ENCODE measurements around the gene PCDHA3. TPM values are rescaled to one million over a fixed set of nuclear protein-coding genes. Genes with fewer than 3 reads are reported as not detected.
"Not testable (repeated sequence)": the region's sequence is repeated elsewhere in the genome, so short reads cannot be mapped to it uniquely, and the experiment has no call there.

Gene PCDHA3
- total RNA-seq, 1 experiment from 2014 or later: not detected

DNA sequence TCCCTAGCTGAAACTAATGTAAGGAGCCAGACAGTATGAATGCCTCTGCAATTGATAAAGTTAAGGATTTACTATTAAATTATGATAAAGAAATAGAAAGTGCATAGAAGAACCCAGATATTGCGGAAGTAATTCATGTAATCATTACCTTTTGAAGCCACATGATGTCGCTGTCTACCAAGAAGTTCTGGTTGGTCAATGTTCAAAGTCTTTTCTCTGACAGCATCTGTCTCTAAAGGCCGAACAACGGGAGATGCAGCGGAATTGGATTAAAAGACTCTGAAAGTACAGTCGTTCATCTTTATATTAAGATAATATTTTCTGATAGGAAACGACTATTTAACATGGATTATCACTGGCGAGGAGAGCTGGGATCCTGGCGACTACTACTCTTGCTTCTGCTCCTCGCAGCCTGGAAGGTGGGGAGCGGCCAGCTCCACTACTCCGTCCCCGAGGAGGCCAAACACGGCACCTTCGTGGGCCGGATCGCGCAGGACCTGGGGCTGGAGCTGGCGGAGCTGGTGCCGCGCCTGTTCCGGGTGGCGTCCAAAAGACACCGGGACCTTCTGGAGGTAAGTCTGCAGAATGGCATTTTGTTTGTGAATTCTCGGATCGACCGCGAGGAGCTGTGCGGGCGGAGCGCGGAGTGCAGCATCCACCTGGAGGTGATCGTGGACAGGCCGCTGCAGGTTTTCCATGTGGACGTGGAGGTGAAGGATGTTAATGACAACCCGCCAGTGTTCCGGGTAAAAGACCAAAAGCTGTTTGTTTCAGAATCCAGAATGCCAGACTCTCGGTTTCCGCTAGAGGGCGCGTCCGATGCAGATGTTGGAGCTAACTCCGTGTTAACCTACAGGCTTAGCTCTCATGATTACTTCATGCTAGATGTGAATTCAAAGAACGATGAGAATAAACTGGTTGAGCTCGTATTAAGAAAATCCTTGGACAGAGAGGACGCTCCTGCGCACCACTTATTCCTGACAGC is 40.4 kb downstream of the PCDHA3 start, which contains the start of gene PCDHA8:
PCDHA8 (plus strand) TSS at position 210 of the 985 bp plus-strand sequence; CDS start at position 345, 135 bp downstream.
- TF ChIP-seq EZH2 (IDR thresholded peaks at IDR 0.05; ENCODE audit: low read depth): no peak
- TF ChIP-seq, protein P1, sequence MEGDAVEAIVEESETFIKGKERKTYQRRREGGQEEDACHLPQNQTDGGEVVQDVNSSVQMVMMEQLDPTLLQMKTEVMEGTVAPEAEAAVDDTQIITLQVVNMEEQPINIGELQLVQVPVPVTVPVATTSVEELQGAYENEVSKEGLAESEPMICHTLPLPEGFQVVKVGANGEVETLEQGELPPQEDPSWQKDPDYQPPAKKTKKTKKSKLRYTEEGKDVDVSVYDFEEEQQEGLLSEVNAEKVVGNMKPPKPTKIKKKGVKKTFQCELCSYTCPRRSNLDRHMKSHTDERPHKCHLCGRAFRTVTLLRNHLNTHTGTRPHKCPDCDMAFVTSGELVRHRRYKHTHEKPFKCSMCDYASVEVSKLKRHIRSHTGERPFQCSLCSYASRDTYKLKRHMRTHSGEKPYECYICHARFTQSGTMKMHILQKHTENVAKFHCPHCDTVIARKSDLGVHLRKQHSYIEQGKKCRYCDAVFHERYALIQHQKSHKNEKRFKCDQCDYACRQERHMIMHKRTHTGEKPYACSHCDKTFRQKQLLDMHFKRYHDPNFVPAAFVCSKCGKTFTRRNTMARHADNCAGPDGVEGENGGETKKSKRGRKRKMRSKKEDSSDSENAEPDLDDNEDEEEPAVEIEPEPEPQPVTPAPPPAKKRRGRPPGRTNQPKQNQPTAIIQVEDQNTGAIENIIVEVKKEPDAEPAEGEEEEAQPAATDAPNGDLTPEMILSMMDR (conservative IDR thresholded peaks at IDR 0.05): peak; percentile 43
- Histone ChIP-seq H3F3A (ENCODE audit: insufficient read depth, low read depth) (no peaks in the 10 kb centered on the region), H3K27ac (no peak within 1 kb of the TSS), H4K20me1 (ENCODE audit: insufficient read depth) (no peaks in the 10 kb centered on the region), H3K27me3 (ENCODE audit: insufficient read depth, low read depth) (no peaks in the 10 kb centered on the region), H3K9me3 (ENCODE audit: insufficient read depth, low read depth) (no peaks in the 10 kb centered on the region), H3K9me2 (ENCODE audit: insufficient read depth) (no peaks in the 10 kb centered on the region), H3K4me2 (no peak within 1 kb of the TSS), H3K36me3 (ENCODE audit: low read depth) (no peaks in the 10 kb centered on the region), H3K4me1 (replicated peaks; ENCODE audit: insufficient read depth) (no peaks in the 10 kb centered on the region), H3K79me2 (ENCODE audit: low read depth) (no peaks in the 10 kb centered on the region), H2AFZ (no peak within 1 kb of the TSS), H3K4me3 (no peak within 1 kb of the TSS)
- DNase-seq: peak in 1 of 2 experiments; percentile 13
- POLR2A ChIA-PET (ENCODE audit: unreplicated experiment): no interaction called here
- CTCF ChIA-PET: interaction anchor here (0.8 to 1.0 kb wide), 2 partner anchors 13 to 199 kb away, joined by 3 to 4 read pairs; partner anchors contain the start of gene PCDHA6
- intact Hi-C loops (cut with micrococcal nuclease; ENCODE audit: unreplicated experiment): loop anchor here (1.0 kb wide), 1 partner anchor 200 kb away; no protein-coding TSS in a partner anchor
- BruUV-seq (replicated peaks): no TSS peak

DNA sequence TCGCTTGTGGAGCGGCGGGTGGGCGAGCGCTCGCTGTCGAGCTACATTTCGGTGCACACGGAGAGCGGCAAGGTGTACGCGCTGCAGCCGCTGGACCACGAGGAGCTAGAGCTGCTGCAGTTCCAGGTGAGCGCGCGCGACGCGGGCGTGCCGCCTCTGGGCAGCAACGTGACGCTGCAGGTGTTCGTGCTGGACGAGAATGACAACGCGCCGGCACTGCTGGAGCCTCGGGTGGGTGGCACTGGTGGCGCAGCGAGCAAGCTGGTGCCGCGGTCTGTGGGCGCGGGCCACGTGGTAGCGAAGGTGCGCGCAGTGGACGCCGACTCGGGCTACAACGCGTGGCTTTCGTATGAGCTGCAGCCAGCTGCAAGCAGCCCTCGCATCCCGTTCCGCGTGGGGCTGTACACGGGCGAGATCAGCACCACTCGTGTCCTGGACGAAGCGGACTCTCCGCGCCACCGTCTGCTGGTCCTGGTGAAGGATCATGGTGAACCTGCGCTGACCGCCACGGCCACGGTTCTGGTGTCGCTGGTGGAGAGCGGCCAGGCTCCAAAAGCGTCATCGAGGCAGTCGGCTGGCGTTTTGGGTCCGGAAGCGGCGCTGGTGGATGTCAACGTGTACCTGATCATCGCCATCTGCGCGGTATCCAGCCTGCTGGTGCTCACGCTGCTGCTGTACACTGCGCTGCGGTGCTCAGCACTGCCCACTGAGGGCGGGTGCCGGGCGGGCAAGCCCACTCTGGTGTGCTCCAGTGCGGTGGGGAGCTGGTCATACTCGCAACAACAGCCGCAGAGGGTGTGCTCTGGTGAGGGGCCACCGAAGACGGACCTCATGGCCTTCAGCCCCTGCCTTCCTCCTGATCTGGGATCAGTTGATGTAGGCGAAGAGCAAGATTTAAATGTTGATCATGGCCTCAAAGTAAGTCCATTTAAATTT is 42.2 kb downstream of the PCDHA3 start:
- DNase-seq: no peak
- Histone ChIP-seq H3K79me2 (ENCODE audit: low read depth) (no peaks in the 10 kb centered on the region), H3K4me3 (no peak overlapping the region), H3F3A (ENCODE audit: insufficient read depth, low read depth) (no peaks in the 10 kb centered on the region), H2AFZ (no peak overlapping the region), H3K9me3 (ENCODE audit: insufficient read depth, low read depth) (no peaks in the 10 kb centered on the region; the same call in 1 of the 2 replicates), H3K9me2 (ENCODE audit: insufficient read depth) (no peaks in the 10 kb centered on the region), H3K27me3 (ENCODE audit: insufficient read depth, low read depth) (no peaks in the 10 kb centered on the region), H3K4me1 (replicated peaks; ENCODE audit: insufficient read depth) (no peaks in the 10 kb centered on the region), H3K4me2 (no peak overlapping the region), H3K27ac (no peak overlapping the region), H4K20me1 (ENCODE audit: insufficient read depth) (no peaks in the 10 kb centered on the region), H3K36me3 (ENCODE audit: low read depth) (no peaks in the 10 kb centered on the region)
- TF ChIP-seq, protein P1 (conservative IDR thresholded peaks at IDR 0.05): no peak
- TF ChIP-seq EZH2 (IDR thresholded peaks at IDR 0.05; ENCODE audit: low read depth): no peak
- CTCF ChIA-PET: no interaction called here
- intact Hi-C loops (cut with micrococcal nuclease; ENCODE audit: unreplicated experiment): no loop called here
- no TSS peak for BruUV-seq (replicated peaks)
- POLR2A ChIA-PET (ENCODE audit: unreplicated experiment): no interaction called here

DNA sequence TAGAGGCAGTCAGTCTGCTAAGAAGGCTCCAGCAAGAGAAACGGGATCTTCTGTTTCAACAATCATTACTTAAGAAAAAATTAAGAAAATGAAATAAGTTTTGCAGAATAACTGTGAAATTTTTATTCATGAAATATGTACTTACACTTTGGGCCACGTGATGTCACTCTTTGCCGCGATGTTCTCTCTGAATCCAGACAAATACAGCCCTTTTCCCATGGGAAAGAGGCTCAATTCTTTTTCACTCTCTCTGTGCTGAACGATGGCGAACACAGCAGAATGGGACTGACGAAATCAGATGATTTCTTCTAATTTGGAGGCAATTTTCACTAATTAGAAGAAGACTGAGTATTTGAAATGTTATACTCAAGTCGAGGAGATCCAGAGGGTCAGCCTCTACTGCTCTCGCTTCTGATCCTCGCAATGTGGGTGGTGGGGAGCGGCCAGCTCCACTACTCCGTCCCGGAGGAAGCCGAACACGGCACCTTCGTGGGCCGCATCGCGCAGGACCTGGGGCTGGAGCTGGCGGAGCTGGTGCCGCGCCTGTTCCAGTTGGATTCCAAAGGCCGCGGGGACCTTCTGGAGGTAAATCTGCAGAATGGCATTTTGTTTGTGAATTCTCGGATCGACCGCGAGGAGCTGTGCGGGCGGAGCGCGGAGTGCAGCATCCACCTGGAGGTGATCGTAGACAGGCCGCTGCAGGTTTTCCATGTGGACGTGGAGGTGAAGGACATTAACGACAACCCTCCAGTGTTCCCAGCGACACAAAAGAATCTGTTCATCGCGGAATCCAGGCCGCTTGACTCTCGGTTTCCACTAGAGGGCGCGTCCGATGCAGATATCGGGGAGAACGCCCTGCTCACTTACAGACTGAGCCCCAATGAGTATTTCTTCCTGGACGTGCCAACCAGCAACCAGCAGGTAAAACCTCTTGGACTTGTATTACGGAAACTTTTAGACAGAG is 47.6 kb downstream of the PCDHA3 start, which contains the start of gene PCDHA9:
PCDHA9 (plus strand) TSS at position 244 of the 964 bp plus-strand sequence; CDS start at position 358, 114 bp downstream.
- H3K9me2 ChIP-seq (ENCODE audit: insufficient read depth); POLR2A ChIA-PET (ENCODE audit: unreplicated experiment); H2AFZ ChIP-seq; H3F3A ChIP-seq (ENCODE audit: insufficient read depth, low read depth); H3K9me3 ChIP-seq (ENCODE audit: insufficient read depth, low read depth); H3K27ac ChIP-seq; H3K79me2 ChIP-seq (ENCODE audit: low read depth); H3K4me1 ChIP-seq (replicated peaks; ENCODE audit: insufficient read depth); H3K4me2 ChIP-seq; DNase-seq; H3K27me3 ChIP-seq (ENCODE audit: insufficient read depth, low read depth); intact Hi-C loops (cut with micrococcal nuclease; ENCODE audit: unreplicated experiment); H4K20me1 ChIP-seq (ENCODE audit: insufficient read depth); H3K4me3 ChIP-seq; H3K36me3 ChIP-seq (ENCODE audit: low read depth); BruUV-seq (replicated peaks): not testable (repeated sequence)
- CTCF ChIA-PET: interaction anchor here (0.5 kb wide), 1 partner anchor 490 kb away, joined by 7 read pairs; no protein-coding TSS in a partner anchor

DNA sequence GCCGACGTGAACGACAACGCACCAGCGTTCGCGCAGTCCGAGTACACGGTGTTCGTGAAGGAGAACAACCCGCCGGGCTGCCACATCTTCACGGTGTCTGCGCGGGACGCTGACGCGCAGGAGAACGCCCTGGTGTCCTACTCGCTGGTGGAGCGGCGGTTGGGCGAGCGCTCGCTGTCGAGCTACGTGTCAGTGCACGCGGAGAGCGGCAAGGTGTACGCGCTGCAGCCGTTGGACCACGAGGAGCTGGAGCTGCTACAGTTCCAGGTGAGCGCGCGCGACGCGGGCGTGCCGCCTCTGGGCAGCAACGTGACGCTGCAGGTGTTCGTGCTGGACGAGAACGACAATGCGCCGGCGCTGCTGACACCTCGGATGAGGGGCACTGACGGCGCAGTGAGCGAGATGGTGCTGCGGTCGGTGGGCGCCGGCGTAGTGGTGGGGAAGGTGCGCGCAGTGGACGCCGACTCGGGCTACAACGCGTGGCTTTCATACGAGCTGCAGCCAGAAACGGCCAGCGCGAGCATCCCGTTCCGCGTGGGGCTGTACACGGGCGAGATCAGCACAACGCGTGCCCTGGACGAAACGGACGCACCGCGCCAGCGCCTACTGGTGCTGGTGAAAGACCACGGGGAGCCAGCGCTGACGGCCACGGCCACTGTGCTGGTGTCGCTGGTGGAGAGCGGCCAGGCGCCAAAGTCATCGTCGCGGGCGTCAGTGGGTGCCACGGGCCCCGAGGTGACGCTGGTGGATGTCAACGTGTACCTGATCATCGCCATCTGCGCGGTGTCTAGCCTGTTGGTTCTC is 49.2 kb downstream of the PCDHA3 start:
- H3K9me3 ChIP-seq (ENCODE audit: insufficient read depth, low read depth); H3K27me3 ChIP-seq (ENCODE audit: insufficient read depth, low read depth); H3F3A ChIP-seq (ENCODE audit: insufficient read depth, low read depth); BruUV-seq (replicated peaks); H2AFZ ChIP-seq; H3K4me2 ChIP-seq; POLR2A ChIA-PET (ENCODE audit: unreplicated experiment); H4K20me1 ChIP-seq (ENCODE audit: insufficient read depth); H3K4me1 ChIP-seq (replicated peaks; ENCODE audit: insufficient read depth); intact Hi-C loops (cut with micrococcal nuclease; ENCODE audit: unreplicated experiment); H3K4me3 ChIP-seq; DNase-seq; H3K36me3 ChIP-seq (ENCODE audit: low read depth); H3K27ac ChIP-seq; H3K9me2 ChIP-seq (ENCODE audit: insufficient read depth); H3K79me2 ChIP-seq (ENCODE audit: low read depth): not testable (repeated sequence)
- CTCF ChIA-PET: interaction anchor here (0.6 kb wide), 1 partner anchor 1650 kb away, joined by 4 read pairs; no protein-coding TSS in a partner anchor
